Left hindlimb (tissue), 1 donor: ENCODE data around the gene SPRR2F.
"Not testable (repeated sequence)": the region's sequence is repeated elsewhere in the genome, so short reads cannot be mapped to it uniquely, and the experiment has no call there.

Experiments used
- DNase-seq: peaks from one replicate; pipeline ENCODE4 v3.0.0-alpha.2; 2018

SPRR2F gene

GRCh38 chr1:153113416-153113815 is at the start of gene SPRR2F:
SPRR2F (minus strand) TSS chr1:153113516; CDS start chr1:153112733, 783 bp downstream.
- DNase-seq = no peak

GRCh38 chr1:153155541-153155940 is 42.2 kb upstream of the SPRR2F start:
- no peak for DNase-seq

- DNase-seq = no peak
Observed at GRCh38 chr1:153152481-153152880, 39.2 kb upstream of the SPRR2F start.

GRCh38 chr1:153150846-153151245 is 37.5 kb upstream of the SPRR2F start, which contains the start of gene SPRR2G:
SPRR2G (minus strand) TSS chr1:153150890; CDS start chr1:153150110, 780 bp downstream.
- DNase-seq = no peak

- no peak for DNase-seq
Observed at GRCh38 chr1:153141377-153141776, 28.1 kb upstream of the SPRR2F start.

GRCh38 chr1:153140484-153140883 is 27.2 kb upstream of the SPRR2F start:
- DNase-seq = no peak

- DNase-seq = no peak
Observed at GRCh38 chr1:153133743-153134142, 20.4 kb upstream of the SPRR2F start.

- DNase-seq = no peak
Observed at GRCh38 chr1:153133267-153133666, 20.0 kb upstream of the SPRR2F start.

- DNase-seq = not testable (repeated sequence)
Observed at GRCh38 chr1:153128688-153129087, 15.4 kb upstream of the SPRR2F start.

GRCh38 chr1:153127296-153127695 is 14.0 kb upstream of the SPRR2F start:
- no peak for DNase-seq

GRCh38 chr1:153125536-153125935 is 12.2 kb upstream of the SPRR2F start:
- no peak for DNase-seq

GRCh38 chr1:153123793-153124192 is 10.5 kb upstream of the SPRR2F start:
- DNase-seq = not testable (repeated sequence)

- no peak for DNase-seq
Observed at GRCh38 chr1:153122831-153123421, 9.6 kb upstream of the SPRR2F start.

GRCh38 chr1:153120945-153121344 is 7.6 kb upstream of the SPRR2F start:
- DNase-seq = no peak

GRCh38 chr1:153119491-153119971 is 6.2 kb upstream of the SPRR2F start:
- DNase-seq = no peak

- DNase-seq = not testable (repeated sequence)
Observed at GRCh38 chr1:153115264-153115663, 1.9 kb upstream of the SPRR2F start.

GRCh38 chr1:153112454-153112853 is 862 bp downstream of the SPRR2F start:
- DNase-seq = not testable (repeated sequence)

- DNase-seq = no peak
Observed at GRCh38 chr1:153100245-153100644, 13.1 kb downstream of the SPRR2F start.

- DNase-seq = no peak
Observed at GRCh38 chr1:153099461-153100045, 13.8 kb downstream of the SPRR2F start.

- no peak for DNase-seq
Observed at GRCh38 chr1:153095764-153096163, 17.6 kb downstream of the SPRR2F start.

- no peak for DNase-seq
Observed at GRCh38 chr1:153094426-153094825, 18.9 kb downstream of the SPRR2F start, which contains the start of gene SPRR2E. SPRR2E (minus strand) TSS chr1:153094526; CDS start chr1:153093751, 775 bp downstream.

- no peak for DNase-seq
Observed at GRCh38 chr1:153087652-153088051, 25.7 kb downstream of the SPRR2F start.

GRCh38 chr1:153081736-153082135 is 31.6 kb downstream of the SPRR2F start:
- no peak for DNase-seq
